ENCODE measurements around the gene THRA. TPM values are rescaled to one million over a fixed set of nuclear protein-coding genes. Genes with fewer than 3 reads are reported as not detected.

THRA gene
- polyA plus RNA-seq, 3 donors, result 46.9 to 57.1 (median 51.1) TPM

DNA sequence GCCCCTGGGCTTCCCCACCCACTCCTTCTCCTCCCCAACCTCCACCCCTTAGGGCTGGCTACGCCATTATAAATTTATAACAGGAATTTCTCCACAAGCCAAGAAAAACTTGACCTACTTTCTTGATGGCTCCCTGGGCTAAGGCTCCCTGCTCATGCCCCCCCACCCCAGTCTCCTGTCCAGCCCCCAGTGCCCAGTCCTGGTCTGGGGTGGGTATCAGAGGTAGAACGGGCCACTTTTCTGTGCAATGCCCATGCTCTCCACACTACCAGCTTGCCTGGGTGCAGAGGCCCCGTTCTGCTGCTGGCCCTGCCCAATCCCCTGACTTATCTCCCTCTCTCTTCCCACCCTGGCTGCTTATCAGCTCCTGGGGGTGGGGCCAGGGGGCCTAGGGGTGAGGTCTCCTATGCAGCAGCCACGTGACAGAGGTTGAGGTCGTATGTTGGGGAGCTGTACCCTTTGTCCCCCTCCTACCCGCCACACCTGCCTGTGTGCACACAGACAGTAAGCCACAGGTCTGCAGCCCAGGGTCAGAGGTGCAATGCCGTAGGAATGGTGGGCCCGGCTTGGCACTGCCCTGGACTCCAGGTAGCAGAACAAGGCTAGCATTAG lies 10.1 kb downstream of the THRA start:
- no peak for DNase-seq (ENCODE audit: extremely low read depth in 1 of 11, low read depth in 9 of 11, low spot score in 4 of 11)

DNA sequence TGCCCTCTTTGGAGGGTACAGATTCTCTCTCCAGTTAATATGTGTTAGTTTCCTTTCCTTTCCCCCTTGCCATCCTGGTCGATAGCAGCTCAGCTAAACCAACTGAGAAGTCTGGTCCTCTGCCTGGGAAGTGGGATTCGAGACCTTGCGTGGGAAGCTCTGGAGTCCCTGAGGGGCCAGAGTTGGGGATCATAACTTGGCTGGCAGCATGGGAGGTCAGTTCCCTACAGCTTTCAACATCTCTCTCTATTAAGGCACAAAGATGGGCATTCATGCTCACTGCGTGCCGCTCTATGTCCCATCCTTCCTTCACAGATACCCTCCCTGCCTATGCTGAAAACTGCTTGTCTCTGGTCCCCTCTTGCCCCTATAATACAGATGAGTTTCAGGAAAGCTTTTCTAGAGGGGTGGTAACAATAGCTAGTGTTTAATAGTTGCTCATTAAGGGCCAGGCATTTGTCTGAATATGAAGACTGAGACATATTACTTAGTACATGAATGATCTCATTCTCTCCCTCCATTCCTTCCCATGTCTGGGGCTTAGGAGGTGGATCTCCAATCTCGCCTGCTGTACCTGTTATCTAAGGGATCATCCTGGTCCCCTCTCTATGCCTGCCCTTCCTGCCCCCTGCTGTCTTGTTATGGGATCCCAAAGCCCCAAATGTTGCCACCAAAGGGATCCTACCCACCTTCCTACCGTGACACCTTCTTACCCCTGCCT lies 10.8 kb downstream of the THRA start:
- no peak for DNase-seq (ENCODE audit: extremely low read depth in 1 of 11, low read depth in 9 of 11, low spot score in 4 of 11)

DNA sequence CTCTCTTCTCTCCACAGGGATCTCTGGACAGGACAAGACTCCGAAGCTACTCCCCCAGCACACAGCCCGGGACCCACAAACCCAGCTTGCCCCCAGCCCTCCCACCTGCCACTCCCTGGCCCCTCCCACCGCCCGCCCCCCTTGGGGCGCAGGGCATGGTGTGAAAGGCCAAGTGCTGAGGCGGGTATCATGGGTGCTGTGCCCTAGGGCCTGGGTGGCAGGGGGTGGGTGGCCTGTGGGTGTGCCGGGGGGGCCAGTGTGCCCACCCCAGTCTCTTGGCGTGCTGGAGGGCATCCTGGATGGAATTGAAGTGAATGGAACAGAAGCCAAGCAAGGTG lies 11.4 kb downstream of the THRA start:
- no peak for DNase-seq (ENCODE audit: extremely low read depth in 1 of 11, low read depth in 9 of 11, low spot score in 4 of 11)

DNA sequence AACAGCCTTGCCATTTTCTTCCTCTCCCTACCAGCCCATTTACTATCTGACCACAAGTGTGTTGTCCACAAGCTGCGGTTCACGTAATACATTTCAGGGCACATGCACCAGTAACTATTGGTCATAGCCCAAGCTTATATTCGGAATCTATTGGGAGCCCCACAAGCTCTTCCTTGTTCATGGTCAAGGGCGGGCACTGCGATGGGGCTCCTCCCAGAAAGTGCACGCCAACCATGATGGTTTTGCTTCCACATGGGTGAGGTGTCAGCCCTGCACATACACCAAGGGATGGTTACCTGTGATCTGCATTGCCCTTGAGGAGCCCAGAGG lies 12.1 kb downstream of the THRA start:
- DNase-seq (ENCODE audit: extremely low read depth in 1 of 11, low read depth in 9 of 11, low spot score in 4 of 11), result no peak

DNA sequence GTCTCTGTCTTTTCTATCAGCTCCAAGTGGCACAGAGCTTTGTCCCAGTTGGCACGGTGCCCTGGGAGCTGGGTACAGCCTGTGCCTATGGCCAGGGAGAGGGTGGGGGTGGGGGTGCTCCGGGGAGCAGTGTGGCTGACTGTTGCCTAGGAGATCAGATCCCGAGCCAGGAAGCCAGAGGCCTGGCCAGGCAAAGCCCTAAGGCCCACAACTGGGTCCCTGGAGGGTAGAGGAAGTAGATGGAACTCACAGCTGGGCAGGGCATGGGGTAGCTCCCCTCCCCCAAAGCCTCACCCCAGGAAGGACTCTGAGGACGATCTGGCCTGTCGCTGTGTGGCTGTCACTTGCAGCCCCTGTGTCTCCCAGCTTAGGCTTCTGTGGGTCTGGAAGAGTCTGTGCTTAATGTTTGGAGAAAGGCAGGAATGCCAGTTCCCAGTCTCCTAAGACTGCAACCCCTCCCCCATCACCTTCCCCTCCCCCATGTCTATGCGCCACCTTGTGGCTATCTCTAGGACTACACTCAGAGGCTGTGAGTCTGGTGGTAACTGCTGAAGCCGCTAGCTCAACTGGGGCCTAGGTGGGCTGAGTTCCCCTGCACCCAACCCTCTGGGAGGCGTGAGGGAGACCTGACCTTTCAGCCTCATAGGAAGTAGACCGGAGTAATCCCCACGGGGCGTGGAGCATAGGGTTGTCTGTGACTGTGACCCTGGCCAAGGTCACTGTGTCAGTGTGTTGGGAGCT lies 12.6 kb downstream of the THRA start:
- DNase-seq (ENCODE audit: extremely low read depth in 1 of 11, low read depth in 9 of 11, low spot score in 4 of 11), result no peak

DNA sequence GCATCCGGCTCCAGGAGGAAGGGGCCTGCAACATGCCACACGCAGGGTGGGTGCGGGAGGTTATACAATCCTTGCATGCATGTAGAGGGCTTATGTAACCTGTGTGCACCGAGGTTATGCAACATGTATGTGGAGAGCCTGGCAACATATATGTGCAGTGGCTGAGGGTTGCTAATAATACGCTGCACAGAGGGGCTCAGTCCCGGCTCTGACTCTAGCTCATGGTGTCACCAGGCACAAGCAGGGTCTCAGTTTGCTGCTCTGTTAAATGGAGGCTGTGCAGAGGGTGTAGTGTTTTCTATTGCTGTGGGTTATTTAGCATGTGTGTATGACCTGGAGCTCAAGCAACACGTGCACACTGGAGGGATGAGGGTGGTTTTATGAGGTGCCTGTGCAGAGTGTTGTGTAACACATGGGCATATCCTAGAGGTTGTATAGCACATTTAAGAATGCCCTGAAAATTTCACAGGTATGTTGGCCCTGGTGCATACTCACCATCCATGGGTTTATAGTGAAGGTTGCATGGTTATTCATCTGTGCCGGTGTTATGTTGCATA lies 13.3 kb downstream of the THRA start:
- no peak for DNase-seq (ENCODE audit: extremely low read depth in 1 of 11, low read depth in 9 of 11, low spot score in 4 of 11)

DNA sequence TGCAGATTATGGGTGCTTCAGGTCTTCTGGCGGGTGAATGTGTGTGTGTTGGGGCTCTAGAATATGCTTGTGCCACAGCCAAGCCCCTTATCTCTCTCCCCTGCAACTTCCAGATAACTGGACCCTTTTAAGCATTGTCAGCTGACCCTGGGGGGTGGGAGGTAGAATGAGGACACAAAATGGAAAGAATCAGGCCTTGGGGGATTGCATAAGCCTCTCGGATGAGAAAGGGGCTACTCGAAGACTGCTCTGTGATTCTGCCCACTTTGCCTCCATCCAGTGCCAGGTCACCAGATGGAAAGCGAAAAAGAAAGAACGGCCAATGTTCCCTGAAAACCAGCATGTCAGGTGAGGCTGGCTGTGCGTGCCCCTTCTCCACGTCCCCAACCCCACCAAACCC lies 13.8 kb downstream of the THRA start:
- DNase-seq (ENCODE audit: extremely low read depth in 1 of 11, low read depth in 9 of 11, low spot score in 4 of 11), result no peak

DNA sequence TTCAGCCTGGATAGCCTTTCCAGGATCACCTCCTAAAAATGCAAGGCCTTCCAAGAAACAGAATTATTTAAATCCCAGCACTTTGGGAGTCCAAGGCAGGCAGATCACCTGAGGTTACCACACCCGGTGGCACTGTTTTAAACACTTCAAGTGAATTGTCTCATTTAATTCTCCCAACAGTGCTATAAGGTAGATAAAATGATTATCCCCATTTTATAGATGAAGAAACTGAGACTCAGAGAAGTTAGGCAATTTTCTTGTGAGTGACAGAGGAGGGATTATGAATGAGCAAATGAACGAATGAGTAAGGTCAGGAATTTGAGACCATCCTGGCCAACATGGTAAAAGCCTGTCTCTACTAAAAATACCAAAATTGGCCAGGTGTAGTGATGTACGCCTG lies 16.8 kb downstream of the THRA start:
- DNase-seq (ENCODE audit: extremely low read depth in 1 of 11, low read depth in 9 of 11, low spot score in 4 of 11), result no peak

DNA sequence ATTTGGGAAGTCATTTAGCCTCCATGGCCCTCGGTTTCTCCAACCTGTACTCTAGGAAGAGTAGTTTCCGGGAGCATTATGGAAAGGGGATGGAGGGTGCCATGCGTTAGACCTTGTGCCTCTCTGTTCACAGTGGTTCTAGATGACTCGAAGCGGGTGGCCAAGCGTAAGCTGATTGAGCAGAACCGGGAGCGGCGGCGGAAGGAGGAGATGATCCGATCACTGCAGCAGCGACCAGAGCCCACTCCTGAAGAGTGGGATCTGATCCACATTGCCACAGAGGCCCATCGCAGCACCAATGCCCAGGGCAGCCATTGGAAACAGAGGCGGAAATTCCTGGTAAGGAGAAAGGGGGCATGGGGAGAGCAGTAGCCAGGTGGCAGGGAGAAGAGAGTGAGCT lies 21.7 kb downstream of the THRA start:
- DNase-seq (ENCODE audit: extremely low read depth in 1 of 11, low read depth in 9 of 11, low spot score in 4 of 11), result no peak

DNA sequence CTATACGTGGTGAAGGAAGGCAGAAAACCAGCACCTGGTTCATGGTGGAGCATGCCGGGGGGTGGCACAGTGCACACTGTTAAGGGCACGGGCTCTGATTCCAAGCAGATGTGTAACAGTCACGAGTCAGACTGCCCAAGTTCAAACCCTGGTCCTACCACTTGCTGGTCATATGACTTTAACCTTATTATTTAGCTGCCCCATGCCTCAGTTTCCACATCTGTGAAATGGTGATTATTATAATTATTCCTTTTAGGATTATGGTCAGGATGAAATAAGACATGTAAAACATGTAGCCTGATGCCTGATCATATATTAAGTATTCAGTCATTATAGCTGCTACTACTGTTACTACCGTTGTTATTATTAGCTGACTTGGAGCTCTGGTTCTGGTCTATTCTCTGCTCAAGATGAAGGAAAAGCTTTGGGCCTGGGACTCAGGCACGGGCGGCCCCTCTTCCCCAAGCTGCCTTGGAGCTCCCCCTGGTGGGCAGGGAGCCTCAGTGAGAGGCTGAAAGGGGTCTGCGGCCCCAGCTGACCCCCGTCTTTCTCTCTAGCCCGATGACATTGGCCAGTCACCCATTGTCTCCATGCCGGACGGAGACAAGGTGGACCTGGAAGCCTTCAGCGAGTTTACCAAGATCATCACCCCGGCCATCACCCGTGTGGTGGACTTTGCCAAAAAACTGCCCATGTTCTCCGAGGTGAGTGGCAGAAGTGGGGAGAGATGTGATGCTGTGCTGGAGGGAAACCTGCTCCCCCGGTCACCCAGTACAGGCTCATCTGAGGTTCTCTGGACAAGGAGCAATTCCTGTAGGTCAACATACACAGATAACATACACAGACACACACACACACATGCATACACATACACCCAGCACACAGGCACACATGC lies 23.6 kb downstream of the THRA start:
- DNase-seq (ENCODE audit: extremely low read depth in 1 of 11, low read depth in 9 of 11, low spot score in 4 of 11), result no peak

DNA sequence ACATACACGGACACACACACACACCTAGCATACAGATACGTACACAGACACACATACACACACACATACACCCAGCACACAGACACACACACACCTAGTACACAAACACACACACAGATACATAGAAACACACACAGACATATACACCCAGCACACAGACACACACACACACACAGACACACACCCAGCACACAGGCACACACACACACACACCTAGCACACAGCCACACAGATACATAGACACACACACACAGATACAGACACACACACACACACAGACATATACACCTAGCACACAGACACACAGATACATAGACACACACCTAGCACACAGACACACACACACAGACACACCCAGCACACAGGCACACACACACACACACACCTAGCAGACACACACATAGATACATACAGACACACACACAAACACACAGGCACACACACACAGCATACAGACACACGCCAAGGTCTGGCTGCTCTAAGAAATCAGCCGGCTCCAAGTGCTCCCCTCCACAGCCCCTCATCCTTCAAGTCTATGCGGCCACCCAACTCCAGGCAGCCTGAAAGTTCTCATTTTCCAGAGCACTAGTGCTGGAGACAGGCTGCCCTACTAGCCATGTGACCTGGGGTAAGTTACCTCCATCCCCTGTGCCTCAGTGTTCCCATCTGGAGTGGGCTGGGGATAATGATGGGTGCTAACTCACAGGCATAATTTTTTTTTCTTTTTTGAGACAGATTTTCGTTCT lies 24.5 kb downstream of the THRA start:
- DNase-seq (ENCODE audit: extremely low read depth in 1 of 11, low read depth in 9 of 11, low spot score in 4 of 11), result no peak

DNA sequence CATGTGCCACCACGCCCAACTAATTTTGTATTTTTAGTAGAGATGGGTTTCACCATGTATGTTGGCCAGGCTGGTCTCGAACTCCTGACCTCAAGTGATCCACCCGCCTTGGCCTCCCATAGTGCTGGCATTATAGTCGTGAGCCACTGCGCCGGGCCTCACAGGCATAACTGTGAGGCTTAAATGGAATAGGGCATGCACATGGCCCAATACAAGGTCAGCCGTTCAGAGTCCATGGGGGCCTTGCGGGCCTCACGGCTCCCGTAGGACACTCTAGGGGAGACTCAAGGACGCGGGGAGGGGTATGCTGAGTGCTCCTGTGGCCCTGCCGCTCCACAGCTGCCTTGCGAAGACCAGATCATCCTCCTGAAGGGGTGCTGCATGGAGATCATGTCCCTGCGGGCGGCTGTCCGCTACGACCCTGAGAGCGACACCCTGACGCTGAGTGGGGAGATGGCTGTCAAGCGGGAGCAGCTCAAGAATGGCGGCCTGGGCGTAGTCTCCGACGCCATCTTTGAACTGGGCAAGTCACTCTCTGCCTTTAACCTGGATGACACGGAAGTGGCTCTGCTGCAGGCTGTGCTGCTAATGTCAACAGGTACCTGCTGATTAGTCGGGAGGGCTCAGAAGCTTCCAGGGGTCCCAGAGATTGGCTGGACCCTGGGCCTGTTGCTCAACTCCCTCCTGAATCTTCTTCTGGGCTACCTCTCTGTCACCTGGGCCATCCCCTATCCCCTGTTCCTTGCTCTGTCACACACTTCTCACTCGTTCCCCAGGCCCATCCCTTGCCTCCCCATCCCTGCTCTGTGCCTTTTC lies 25.3 kb downstream of the THRA start:
- no peak for DNase-seq (ENCODE audit: extremely low read depth in 1 of 11, low read depth in 9 of 11, low spot score in 4 of 11)

DNA sequence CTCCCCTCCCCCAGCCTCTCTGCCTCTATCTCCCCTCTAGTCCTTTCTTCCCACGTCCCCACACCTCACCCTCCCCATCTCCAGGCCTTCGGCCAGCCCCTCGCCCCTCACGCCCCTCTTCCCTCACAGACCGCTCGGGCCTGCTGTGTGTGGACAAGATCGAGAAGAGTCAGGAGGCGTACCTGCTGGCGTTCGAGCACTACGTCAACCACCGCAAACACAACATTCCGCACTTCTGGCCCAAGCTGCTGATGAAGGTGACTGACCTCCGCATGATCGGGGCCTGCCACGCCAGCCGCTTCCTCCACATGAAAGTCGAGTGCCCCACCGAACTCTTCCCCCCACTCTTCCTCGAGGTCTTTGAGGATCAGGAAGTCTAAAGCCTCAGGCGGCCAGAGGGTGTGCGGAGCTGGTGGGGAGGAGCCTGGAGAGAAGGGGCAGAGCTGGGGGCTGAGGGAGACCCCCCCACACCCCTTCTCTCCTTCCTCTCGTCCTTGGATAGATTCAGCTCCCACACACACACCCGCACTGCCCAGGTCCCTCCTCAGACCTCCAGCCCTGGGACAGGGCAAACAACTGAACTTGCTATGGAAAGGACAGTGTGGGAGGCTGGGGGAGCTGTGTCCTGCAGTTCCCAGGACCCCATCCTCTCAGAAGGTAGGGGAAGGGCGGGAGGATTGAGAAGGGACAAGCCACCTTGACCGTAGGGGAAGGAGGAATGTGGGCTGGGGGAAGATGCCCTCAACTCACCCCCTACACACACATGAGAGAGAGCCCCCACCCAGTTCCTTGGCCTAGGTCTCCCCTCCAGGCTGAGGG lies 26.5 kb downstream of the THRA start:
- DNase-seq (ENCODE audit: extremely low read depth in 1 of 11, low read depth in 9 of 11, low spot score in 4 of 11), result no peak

DNA sequence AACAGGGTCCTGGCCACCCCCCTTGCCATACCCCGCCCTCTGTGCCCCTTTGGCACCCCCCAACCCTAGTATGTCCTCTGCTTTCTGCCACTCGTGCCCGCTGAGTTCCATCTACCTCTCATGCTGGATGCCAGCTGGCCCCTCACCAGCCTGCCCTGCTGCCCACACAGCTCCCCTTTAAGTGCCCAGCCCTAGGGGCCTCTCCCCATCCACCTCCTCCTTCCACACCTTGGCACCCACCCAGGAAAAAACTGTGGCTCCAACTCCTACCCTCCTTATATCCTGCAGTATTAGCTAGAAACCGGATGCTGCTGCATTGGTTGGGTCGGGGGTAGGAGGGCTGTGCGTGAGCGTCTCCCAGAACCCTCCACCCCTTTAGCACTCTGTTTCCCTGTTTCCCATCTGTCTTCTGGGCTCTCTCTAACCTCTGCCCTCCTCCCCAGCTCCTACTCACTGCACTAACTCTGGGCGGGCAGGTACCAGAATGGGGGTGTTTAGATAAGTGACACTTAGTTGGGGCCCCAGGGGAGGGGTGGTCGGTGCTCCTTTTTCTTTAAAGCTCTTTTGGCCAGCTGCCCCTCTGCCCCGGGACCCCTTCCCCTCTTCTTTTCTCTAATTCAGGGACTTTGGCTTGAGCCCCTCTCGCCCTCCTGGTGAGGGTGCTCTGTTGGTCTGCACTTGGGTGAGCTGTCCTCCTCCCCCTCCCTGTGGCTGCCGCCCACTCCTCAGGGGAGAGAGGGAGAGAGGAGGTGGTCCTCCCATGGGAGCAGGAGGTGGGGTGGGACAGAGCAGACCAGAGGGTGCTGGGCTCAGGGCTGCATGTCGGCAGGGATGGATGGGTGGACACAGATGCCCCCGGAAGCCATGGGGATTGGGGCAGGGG lies 27.7 kb downstream of the THRA start:
- no peak for DNase-seq (ENCODE audit: extremely low read depth in 1 of 11, low read depth in 9 of 11, low spot score in 4 of 11)

DNA sequence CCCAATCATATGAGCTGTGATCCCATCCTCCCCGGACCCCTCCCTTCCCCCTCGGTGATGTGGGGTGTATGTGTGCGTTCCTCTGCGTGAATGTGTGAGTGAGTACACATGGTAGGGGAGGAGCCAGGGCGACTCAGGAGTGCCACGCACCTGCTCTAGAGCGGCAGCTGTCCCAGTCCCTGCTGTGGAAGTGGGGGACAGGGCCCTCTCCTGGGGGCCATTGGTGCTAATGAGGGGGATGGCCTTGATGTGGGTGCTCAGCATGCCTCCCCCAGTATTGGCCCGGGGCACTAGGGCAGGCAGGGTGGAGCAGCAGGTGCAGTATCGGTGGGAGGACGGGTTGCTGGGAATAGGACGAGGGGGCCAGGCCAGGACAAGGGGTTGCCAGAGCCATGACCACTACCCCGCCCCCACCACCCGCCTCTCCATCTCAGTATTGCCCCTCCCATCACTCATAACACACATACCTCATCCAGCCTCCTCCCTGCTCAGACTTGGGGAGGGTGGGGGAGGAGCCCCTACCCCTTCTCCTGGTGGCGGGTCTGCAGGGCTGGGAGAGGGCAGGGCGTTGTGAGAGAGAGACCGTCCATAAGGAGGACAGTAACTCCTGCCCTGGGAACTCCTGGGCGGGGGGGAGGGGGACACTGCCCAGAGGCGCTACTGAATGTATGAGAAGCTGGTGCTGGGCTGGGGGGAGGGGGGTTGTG lies 29.1 kb downstream of the THRA start:
- no peak for DNase-seq (ENCODE audit: extremely low read depth in 1 of 11, low read depth in 9 of 11, low spot score in 4 of 11)

DNA sequence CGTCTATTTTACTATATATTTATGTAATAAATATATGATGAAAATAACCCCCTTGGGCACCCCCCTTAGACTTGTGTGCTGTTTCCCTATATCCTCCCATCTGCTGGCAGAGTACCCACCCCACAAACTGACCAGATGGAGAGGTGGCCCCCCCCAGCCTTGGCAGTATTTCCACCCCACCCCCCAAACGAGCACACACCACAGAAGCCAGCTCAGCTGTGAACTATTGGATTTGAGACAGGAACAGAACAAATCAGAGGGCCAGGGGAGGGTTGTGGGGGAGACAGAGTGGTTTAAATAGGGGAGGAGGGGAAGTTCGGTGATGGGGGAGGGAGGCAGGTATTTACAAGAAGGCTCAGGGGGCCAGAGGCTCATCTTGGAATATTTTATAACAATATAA lies 29.8 kb downstream of the THRA start:
- DNase-seq (ENCODE audit: extremely low read depth in 1 of 11, low read depth in 9 of 11, low spot score in 4 of 11), result no peak
